ENCODE results near the gene GP9.

GP9 gene

DNA sequence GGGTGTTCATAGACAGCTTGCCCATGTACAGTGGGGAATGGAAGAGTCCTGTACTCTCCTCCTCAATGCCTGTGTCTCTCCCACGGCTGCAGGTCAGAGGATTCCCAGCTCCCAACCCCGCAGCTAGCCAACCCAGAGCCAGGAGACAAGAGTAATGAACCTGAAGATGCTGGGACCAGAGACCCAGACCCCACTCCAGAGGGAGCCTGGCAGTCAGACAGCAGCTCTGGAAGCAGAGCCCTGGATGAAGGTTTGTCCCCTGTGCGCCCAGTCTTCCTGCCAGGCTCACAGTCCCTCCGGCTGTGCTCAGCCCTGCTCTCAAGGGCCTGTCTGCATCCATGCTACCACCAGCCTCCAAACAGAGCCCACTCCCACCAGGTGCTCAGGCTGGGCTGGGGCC is 30.0 kb upstream of the GP9 start:
- ATAC-seq: no peak
- TF ChIP-seq OSR1 (CRISPR knock-in tag; IDR thresholded peaks at IDR 0.05): no peak

DNA sequence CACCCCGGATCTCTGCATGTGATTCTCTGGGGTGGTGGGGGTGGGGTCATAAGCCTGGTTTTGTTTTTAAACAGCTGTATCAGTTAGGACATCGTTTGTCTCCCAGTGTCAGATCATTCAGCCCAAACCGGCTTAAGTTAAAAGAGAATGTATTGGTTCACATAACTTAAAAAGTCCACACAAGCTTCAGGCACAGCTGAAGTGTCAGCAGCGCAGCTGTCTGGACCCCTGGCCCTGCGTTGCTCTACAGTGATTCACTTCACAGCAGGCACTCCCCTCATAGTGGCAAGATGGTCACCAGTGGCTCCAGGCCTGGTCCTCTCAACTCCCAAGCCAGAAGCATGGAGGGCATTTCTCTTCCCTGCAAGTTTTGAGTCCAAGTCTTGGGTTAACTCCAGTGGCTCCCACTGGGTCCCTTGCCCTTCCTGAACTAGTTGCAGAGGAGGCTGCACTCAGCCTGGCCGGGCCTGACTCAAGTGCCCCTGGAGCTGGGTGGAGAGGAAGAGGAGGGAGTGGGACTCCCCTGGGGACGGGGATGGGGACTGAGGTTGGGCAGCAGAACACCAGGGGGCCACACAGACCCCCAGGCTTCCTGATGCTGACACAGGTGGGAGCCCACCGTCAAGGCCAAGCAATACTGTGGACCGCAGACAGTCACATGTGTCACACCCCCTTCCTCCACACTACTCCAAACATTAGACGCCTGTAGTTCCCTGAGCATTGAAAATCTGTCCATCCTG is 28.9 kb upstream of the GP9 start:
- TF ChIP-seq BACH2 (CRISPR knock-in tag; IDR thresholded peaks at IDR 0.05; ENCODE audit: borderline replicate concordance): no peak
- TF ChIP-seq GLIS3 (CRISPR knock-in tag; IDR thresholded peaks at IDR 0.05): no peak
- TF ChIP-seq ZFP3 (CRISPR knock-in tag; IDR thresholded peaks at IDR 0.05): no peak
- no peak for TF ChIP-seq ZC3H10 (CRISPR knock-in tag; IDR thresholded peaks at IDR 0.05)
- TF ChIP-seq TCF4 (CRISPR knock-in tag; IDR thresholded peaks at IDR 0.05; ENCODE audit: borderline replicate concordance): no peak
- TF ChIP-seq ZNF8 (CRISPR knock-in tag; IDR thresholded peaks at IDR 0.05): no peak
- TF ChIP-seq SNAI2 (CRISPR knock-in tag; IDR thresholded peaks at IDR 0.05): no peak
- TF ChIP-seq RARB (CRISPR knock-in tag; IDR thresholded peaks at IDR 0.05): no peak
- no peak for TF ChIP-seq PPARA (CRISPR knock-in tag; IDR thresholded peaks at IDR 0.05; ENCODE audit: borderline replicate concordance)
- TF ChIP-seq ARNTL (CRISPR knock-in tag; IDR thresholded peaks at IDR 0.05; ENCODE audit: borderline replicate concordance, low read depth): no peak
- no peak for TF ChIP-seq ZNF565 (CRISPR knock-in tag; conservative IDR thresholded peaks at IDR 0.05; ENCODE audit: low read depth)
- TF ChIP-seq, protein P1, sequence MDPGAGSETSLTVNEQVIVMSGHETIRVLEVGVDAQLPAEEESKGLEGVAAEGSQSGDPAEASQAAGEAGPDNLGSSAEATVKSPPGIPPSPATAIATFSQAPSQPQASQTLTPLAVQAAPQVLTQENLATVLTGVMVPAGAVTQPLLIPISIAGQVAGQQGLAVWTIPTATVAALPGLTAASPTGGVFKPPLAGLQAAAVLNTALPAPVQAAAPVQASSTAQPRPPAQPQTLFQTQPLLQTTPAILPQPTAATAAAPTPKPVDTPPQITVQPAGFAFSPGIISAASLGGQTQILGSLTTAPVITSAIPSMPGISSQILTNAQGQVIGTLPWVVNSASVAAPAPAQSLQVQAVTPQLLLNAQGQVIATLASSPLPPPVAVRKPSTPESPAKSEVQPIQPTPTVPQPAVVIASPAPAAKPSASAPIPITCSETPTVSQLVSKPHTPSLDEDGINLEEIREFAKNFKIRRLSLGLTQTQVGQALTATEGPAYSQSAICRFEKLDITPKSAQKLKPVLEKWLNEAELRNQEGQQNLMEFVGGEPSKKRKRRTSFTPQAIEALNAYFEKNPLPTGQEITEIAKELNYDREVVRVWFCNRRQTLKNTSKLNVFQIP (CRISPR knock-in tag; IDR thresholded peaks at IDR 0.05; ENCODE audit: borderline replicate concordance, low read depth): no peak
- TF ChIP-seq ZFP30 (CRISPR knock-in tag; IDR thresholded peaks at IDR 0.05): no peak
- TF ChIP-seq ISL1 (CRISPR knock-in tag; IDR thresholded peaks at IDR 0.05): no peak
- no peak for TF ChIP-seq ZNF70 (CRISPR knock-in tag; IDR thresholded peaks at IDR 0.05)
- TF ChIP-seq OSR1 (CRISPR knock-in tag; IDR thresholded peaks at IDR 0.05): no peak
- TF ChIP-seq CREB5 (CRISPR knock-in tag; IDR thresholded peaks at IDR 0.05; ENCODE audit: low read depth): no peak
- TF ChIP-seq TOX (CRISPR knock-in tag; IDR thresholded peaks at IDR 0.05; ENCODE audit: borderline replicate concordance): no peak

DNA sequence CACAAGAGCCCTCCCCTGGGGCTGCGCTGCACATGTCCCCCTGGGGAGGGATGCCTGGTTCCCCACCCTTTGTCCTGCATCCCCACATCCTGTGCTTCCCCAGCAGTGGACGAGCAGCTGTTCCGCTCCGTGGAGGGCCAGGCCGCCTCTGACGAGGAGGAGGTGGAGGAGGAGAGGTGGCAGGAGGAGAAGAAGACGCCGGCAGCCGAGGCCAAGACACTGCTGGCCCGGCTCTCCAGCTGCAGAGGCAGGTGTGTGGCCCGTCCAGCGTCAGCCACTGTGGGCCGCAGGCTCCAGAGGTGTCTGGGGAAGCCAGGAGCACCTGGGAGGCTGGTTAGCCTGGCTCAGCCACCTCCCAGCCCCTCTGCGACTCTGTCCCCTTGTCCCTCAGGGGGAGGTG is 27.9 kb upstream of the GP9 start:
- ATAC-seq: no peak
- TF ChIP-seq TOX (CRISPR knock-in tag; IDR thresholded peaks at IDR 0.05; ENCODE audit: borderline replicate concordance) (no peak), RARB (CRISPR knock-in tag; IDR thresholded peaks at IDR 0.05) (no peak), BACH2 (CRISPR knock-in tag; IDR thresholded peaks at IDR 0.05; ENCODE audit: borderline replicate concordance) (no peak)

More for the DNA sequence above, 28.9 kb upstream of the GP9 start:
- ATAC-seq: no peak

GRCh38 chr3:129033151-129033550 is 27.4 kb upstream of the GP9 start:
- no peak for TF ChIP-seq ESRRG (CRISPR knock-in tag; IDR thresholded peaks at IDR 0.05)
- TF ChIP-seq, protein P1 (CRISPR knock-in tag; IDR thresholded peaks at IDR 0.05; ENCODE audit: borderline replicate concordance, low read depth): no peak
- no peak for TF ChIP-seq SNAI2 (CRISPR knock-in tag; IDR thresholded peaks at IDR 0.05)
- no peak for TF ChIP-seq ARNTL (CRISPR knock-in tag; IDR thresholded peaks at IDR 0.05; ENCODE audit: borderline replicate concordance, low read depth)
- ATAC-seq: no peak

- ATAC-seq: no peak
- TF ChIP-seq ISL1 (CRISPR knock-in tag; IDR thresholded peaks at IDR 0.05) (no peak), ZNF8 (CRISPR knock-in tag; IDR thresholded peaks at IDR 0.05) (no peak), ESRRG (CRISPR knock-in tag; IDR thresholded peaks at IDR 0.05) (no peak), CSDC2 (CRISPR knock-in tag; IDR thresholded peaks at IDR 0.05) (no peak), ZC3H10 (CRISPR knock-in tag; IDR thresholded peaks at IDR 0.05) (no peak), CSRNP3 (CRISPR knock-in tag; IDR thresholded peaks at IDR 0.05) (no peak), PPARA (CRISPR knock-in tag; IDR thresholded peaks at IDR 0.05; ENCODE audit: borderline replicate concordance) (no peak), ZFP30 (CRISPR knock-in tag; IDR thresholded peaks at IDR 0.05) (no peak), SNAI2 (CRISPR knock-in tag; IDR thresholded peaks at IDR 0.05) (no peak), ARNTL (CRISPR knock-in tag; IDR thresholded peaks at IDR 0.05; ENCODE audit: borderline replicate concordance, low read depth) (no peak), TOX (CRISPR knock-in tag; IDR thresholded peaks at IDR 0.05; ENCODE audit: borderline replicate concordance) (no peak), RARB (CRISPR knock-in tag; IDR thresholded peaks at IDR 0.05) (no peak), BACH2 (CRISPR knock-in tag; IDR thresholded peaks at IDR 0.05; ENCODE audit: borderline replicate concordance) (no peak), ZNF70 (CRISPR knock-in tag; IDR thresholded peaks at IDR 0.05) (no peak), ZNF565 (CRISPR knock-in tag; conservative IDR thresholded peaks at IDR 0.05; ENCODE audit: low read depth) (no peak)
- TF ChIP-seq, protein P2, sequence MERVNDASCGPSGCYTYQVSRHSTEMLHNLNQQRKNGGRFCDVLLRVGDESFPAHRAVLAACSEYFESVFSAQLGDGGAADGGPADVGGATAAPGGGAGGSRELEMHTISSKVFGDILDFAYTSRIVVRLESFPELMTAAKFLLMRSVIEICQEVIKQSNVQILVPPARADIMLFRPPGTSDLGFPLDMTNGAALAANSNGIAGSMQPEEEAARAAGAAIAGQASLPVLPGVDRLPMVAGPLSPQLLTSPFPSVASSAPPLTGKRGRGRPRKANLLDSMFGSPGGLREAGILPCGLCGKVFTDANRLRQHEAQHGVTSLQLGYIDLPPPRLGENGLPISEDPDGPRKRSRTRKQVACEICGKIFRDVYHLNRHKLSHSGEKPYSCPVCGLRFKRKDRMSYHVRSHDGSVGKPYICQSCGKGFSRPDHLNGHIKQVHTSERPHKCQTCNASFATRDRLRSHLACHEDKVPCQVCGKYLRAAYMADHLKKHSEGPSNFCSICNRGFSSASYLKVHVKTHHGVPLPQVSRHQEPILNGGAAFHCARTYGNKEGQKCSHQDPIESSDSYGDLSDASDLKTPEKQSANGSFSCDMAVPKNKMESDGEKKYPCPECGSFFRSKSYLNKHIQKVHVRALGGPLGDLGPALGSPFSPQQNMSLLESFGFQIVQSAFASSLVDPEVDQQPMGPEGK (CRISPR knock-in tag; IDR thresholded peaks at IDR 0.05; ENCODE audit: borderline replicate concordance): no peak
- TF ChIP-seq, protein P1 (CRISPR knock-in tag; IDR thresholded peaks at IDR 0.05; ENCODE audit: borderline replicate concordance, low read depth): no peak
These were observed 26.8 kb upstream of the GP9 start for GRCh38 chr3:129033633-129034321.

All from SK-N-SH treated with all-trans-retinoic acid at 6 μM for 48 hours (cell line).